ENCODE measurements around the gene FBXO36.
"Not testable (repeated sequence)": the region's sequence is repeated elsewhere in the genome, so short reads cannot be mapped to it uniquely, and the experiment has no call there.

The FBXO36 gene

GRCh38 chr2:229914171-229914570 is 8.1 kb upstream of the FBXO36 start:
- no peak for DNase-seq

- no peak for DNase-seq
Measured at GRCh38 chr2:229917793-229918192, 4.5 kb upstream of the FBXO36 start.

GRCh38 chr2:229920011-229920641 is 2.2 kb upstream of the FBXO36 start:
- no peak for DNase-seq

GRCh38 chr2:229921101-229921891 is 1.0 kb upstream of the FBXO36 start:
- DNase-seq: no peak

GRCh38 chr2:229921892-229922448 is 333 bp upstream of the FBXO36 start, which contains the start of gene TRIP12:
TSS of gene TRIP12 (minus strand) at chr2:229922009. CDS start at chr2:229880079, 41,930 bp downstream.
- DNase-seq: peak; percentile 69

GRCh38 chr2:229924541-229924940 is 2.2 kb downstream of the FBXO36 start:
- not testable (repeated sequence) for DNase-seq

- DNase-seq: no peak
Measured at GRCh38 chr2:229925201-229925600, 2.9 kb downstream of the FBXO36 start.

- DNase-seq: no peak
Measured at GRCh38 chr2:229927817-229928321, 5.6 kb downstream of the FBXO36 start.

- no peak for DNase-seq
Measured at GRCh38 chr2:229930656-229931055, 8.4 kb downstream of the FBXO36 start.

- DNase-seq: peak; percentile 32
Measured at GRCh38 chr2:229931241-229931640, 8.9 kb downstream of the FBXO36 start.

- no peak for DNase-seq
Measured at GRCh38 chr2:229937537-229937936, 15.2 kb downstream of the FBXO36 start.

GRCh38 chr2:229942671-229943070 is 20.4 kb downstream of the FBXO36 start:
- DNase-seq: no peak

- no peak for DNase-seq
Measured at GRCh38 chr2:229943171-229943570, 20.9 kb downstream of the FBXO36 start.

GRCh38 chr2:229943770-229944449 is 21.6 kb downstream of the FBXO36 start:
- no peak for DNase-seq

- no peak for DNase-seq
Measured at GRCh38 chr2:229945975-229946374, 23.7 kb downstream of the FBXO36 start.

- no peak for DNase-seq
Measured at GRCh38 chr2:229947544-229947943, 25.2 kb downstream of the FBXO36 start.

GRCh38 chr2:229952256-229952835 is 30.0 kb downstream of the FBXO36 start:
- no peak for DNase-seq

- no peak for DNase-seq
Measured at GRCh38 chr2:229955663-229956062, 33.4 kb downstream of the FBXO36 start.

GRCh38 chr2:229956491-229956890 is 34.2 kb downstream of the FBXO36 start:
- no peak for DNase-seq

- not testable (repeated sequence) for DNase-seq
Measured at GRCh38 chr2:229963596-229963995, 41.3 kb downstream of the FBXO36 start.

GRCh38 chr2:229969921-229970320 is 47.6 kb downstream of the FBXO36 start:
- DNase-seq: no peak

GRCh38 chr2:229970406-229970805 is 48.1 kb downstream of the FBXO36 start:
- DNase-seq: no peak

- DNase-seq: no peak
Measured at GRCh38 chr2:229971298-229971790, 49.0 kb downstream of the FBXO36 start.

All from NCI-H1417 treated with DMSO at 0.1 percent for 48 hours (cell line).